Renal pelvis (tissue), 12 donors: ENCODE measurements around the gene RHOXF1. TPM values are rescaled to one million over a fixed set of nuclear protein-coding genes. Genes with fewer than 3 reads are reported as not detected.
"Not testable (repeated sequence)": the region's sequence is repeated elsewhere in the genome, so short reads cannot be mapped to it uniquely, and the experiment has no call there.

Source experiments
- DNase-seq: peaks from one replicate; pipeline ENCODE4 v3.0.0-alpha.2; 2013
- long read RNA-seq, 16 experiments: transcript quantifications; one replicate each; lab custom pipeline, GENCODE V29; 2026
- polyA plus RNA-seq, 3 donors: library from polyadenylated mRNA; unstranded; fragments of 120-200 nt; gene quantifications; one replicate each; pipeline ENCODE4 v1.2.1, GENCODE V29; 2013; ENCODE audit not compliant: insufficient read length in 3 of 3

RHOXF1 gene
- 1 to 10 TPM in 2 of 3 donors, under 1 TPM in 1; 0.19 to 3.6 (median 3.5) TPM for polyA plus RNA-seq
- long read RNA-seq, donor 1: 0 reads
- long read RNA-seq, donor 2: 0 reads
- long read RNA-seq, donor 3: 0 reads
- long read RNA-seq, donor 4: 0 reads
- long read RNA-seq, donor 5: 0 reads
- long read RNA-seq, donor 6, partial matches to known transcripts: 0 of 1 reads
- long read RNA-seq, donor 6, other reads (novel, unspliced or antisense): 0 of 1 reads
- long read RNA-seq, donor 7: 0 reads
- long read RNA-seq, donor 8: 0 reads
- long read RNA-seq, donor 9: 0 reads
- long read RNA-seq, donor 10: 0 reads
- long read RNA-seq, donor 11: 0 reads
- long read RNA-seq, donor 12: 0 reads
- long read RNA-seq, donor 13: 0 reads
- long read RNA-seq, donor 14, partial matches to known transcripts: 0 of 2 reads
- long read RNA-seq, donor 14, other reads (novel, unspliced or antisense): 0 of 2 reads
- long read RNA-seq, donor 15: 0 reads
- long read RNA-seq, donor 16: 0 reads

- DNase-seq: no peak
Observed at GRCh38 chrX:120115438-120115963, at the start of gene RHOXF1. TSS of gene RHOXF1 (minus strand) at chrX:120115913. CDS start at chrX:120115862, 51 bp downstream.

- DNase-seq: not testable (repeated sequence)
Observed at GRCh38 chrX:120159086-120159485, 43.4 kb upstream of the RHOXF1 start.

GRCh38 chrX:120158313-120158712, 42.6 kb upstream of the RHOXF1 start, which contains the start of gene RHOXF2:
TSS of gene RHOXF2 (plus strand) at chrX:120158613. CDS start at chrX:120158751, 138 bp downstream.
- DNase-seq: not testable (repeated sequence)

- not testable (repeated sequence) for DNase-seq
Observed at GRCh38 chrX:120150109-120150744, 34.5 kb upstream of the RHOXF1 start.

- DNase-seq: no peak
Observed at GRCh38 chrX:120147537-120147936, 31.8 kb upstream of the RHOXF1 start.

GRCh38 chrX:120146323-120146722, 30.6 kb upstream of the RHOXF1 start:
- not testable (repeated sequence) for DNase-seq

- no peak for DNase-seq
Observed at GRCh38 chrX:120145295-120145925, 29.7 kb upstream of the RHOXF1 start.

DNA sequence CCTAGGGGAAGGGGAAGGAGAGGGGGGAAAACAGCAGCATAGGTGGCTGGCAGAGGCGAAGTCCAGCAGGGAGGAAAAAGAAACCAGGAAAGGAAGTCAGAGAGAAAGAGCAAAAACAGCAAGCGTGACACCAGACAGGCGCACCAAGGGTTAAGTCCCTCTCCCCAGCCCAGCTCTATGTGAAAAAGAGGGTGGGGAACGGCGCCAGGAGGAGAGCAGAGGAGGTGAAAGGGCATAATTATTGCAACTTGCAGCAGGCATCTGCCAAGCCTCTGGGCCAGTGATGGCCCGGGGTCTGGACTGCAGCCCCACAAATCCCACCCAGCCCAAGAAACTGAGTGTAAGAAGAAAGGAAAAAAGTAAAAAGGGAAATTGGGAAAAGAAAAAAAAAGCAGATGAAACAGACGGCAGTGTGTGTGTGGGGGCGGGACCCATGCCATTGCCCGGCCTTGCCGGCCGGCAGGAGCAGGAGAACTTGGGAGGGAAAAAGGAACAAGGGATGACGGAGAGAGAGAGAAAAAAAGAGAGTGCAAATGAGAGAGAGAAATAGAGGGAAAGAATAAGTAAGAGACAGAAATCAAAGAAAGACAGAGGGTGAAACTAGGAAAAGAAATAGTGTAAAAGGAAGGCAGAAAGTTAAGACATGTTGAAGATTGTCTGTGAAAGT, 28.6 kb upstream of the RHOXF1 start:
- DNase-seq: peak; percentile 5

GRCh38 chrX:120140293-120140981, 24.7 kb upstream of the RHOXF1 start:
- no peak for DNase-seq

GRCh38 chrX:120137439-120137838, 21.7 kb upstream of the RHOXF1 start:
- DNase-seq: no peak

DNA sequence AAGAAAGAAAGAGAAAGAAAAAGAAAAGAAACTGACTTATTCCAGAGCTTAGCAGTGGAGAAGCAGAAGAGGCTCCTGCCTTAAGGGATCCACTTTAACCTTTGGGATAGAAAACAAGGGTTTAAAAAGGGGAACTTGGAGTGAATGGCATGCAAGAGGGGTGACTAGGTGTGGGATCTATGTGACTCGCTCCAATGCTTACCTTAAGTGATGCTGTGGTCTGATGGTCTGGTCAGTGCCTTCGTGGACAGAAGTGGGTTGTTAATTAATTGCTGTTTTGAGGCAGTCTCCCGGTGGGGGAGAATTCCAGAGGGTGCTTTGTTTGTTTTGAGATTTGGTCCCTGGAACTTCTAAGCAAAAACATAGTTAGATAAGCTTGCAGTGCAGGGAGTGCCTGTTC, 21.1 kb upstream of the RHOXF1 start:
- no peak for DNase-seq

DNA sequence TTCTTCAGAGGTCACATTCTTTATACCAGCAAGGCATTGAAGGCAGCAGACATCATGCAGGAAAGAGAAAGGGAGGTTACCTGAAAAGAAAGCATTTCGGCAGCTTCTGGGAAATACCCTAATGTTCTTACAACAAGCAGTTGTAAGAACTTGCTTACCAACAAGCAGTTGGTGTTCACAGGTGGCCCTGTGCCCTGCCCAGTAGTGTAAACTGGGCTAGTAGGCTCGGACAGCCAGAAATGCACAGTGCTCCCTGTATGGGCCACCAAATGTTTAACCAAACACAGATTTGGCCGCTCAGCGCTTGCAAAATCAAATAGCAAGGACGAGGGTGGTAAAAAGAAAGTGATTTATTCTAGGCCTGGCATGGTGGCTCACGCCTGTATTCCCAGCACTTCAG, 20.4 kb upstream of the RHOXF1 start:
- no peak for DNase-seq

GRCh38 chrX:120128306-120128846, 12.7 kb upstream of the RHOXF1 start:
- not testable (repeated sequence) for DNase-seq

- DNase-seq: no peak
Observed at GRCh38 chrX:120125444-120125843, 9.7 kb upstream of the RHOXF1 start.

DNA sequence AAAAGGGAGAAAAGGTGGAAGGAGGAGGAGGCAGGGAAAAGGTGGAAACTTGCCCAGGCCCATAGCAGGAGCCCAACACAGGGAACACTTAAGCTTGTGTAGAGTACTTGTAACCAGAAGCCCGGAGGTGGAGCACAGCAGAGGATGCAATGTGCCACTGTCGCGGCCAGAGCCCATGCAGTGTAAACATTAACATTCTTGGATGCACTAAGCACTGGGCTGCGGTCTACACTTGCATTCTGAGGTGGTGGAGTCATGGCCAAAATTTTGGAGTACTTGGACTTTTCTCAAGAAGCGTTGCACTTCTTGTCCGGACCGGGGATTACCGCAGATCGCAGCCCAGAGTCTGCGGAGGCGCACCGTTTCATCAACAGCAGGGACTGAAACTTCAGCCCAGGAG, 4.5 kb upstream of the RHOXF1 start:
- no peak for DNase-seq

DNA sequence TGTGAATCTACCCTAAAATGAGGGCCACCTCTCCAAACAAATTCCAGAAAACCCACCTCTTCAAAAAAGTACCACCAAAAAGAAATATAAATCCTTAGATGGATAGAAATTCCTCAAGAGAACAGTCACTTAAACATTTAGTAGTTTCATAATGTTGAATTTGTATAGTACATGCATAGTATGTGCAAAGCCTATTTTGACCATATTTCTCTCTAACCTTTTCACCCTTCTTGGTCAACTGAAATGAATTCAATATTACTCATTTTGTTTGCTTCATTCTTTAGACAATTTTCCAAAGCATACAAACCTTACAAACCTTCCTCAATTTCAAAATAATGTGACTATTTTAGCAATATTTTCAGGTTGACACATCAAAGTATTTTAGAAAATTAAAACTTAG, 4.1 kb downstream of the RHOXF1 start:
- DNase-seq: no peak

- no peak for DNase-seq
Observed at GRCh38 chrX:120109378-120109777, 6.3 kb downstream of the RHOXF1 start.

DNA sequence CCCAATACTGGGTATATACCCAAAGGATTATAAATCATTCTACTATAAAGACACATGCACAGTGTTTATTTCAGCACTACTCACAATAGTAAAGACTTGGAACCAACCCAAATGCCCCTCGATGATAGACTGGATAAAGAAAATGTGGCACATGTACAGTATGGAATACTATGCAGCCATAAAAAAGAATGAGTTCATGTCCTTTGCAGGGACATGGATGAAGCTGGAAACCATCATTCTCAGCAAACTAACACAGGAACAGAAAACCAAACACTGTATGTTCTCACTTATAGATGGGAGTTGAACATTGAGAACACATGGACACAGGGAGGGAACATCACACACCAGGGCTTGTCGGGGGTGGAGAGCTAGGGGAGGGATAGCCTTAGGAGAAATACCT, 11.0 kb downstream of the RHOXF1 start:
- not testable (repeated sequence) for DNase-seq

GRCh38 chrX:120101057-120101456, 14.7 kb downstream of the RHOXF1 start:
- DNase-seq: not testable (repeated sequence)

DNA sequence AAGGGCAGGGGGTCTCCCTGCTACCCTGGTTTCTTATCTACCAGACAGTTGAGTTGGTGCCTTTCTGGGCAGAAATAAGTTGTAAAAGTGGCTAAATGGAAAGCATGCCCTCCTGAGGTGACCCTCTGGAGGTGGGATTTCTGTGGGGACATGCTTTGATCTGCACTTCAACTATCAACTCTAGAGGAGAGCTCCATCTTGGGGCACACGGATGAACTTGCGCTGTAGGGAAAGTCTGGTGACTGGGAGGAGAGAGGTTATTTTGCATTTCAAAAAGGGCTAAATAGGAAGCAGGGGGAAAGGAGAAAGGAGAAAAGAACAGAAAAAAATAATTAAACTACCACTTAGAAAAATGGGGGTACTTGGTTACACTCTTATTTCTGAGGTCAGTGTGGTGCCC, 25.5 kb downstream of the RHOXF1 start:
- no peak for DNase-seq
